ENCODE results near the gene ST8SIA1. TPM values are rescaled to one million over a fixed set of nuclear protein-coding genes. Genes with fewer than 3 reads are reported as not detected.

The ST8SIA1 gene
- total RNA-seq, 2 experiments from 2014 or later = 5.6 to 5.7 TPM

- TF ChIP-seq CTCF (IDR thresholded peaks at IDR 0.05) = no peak
- ChIA-PET POLR2A (no interaction called here), CTCF (no interaction called here)
- no peak overlapping the region for H3K27ac Mint-ChIP-seq
- no peak overlapping the region for H3K27ac ChIP-seq (ENCODE audit: low read depth in 1 of 2, low read length in 2 of 2)
- H3K4me1 Mint-ChIP-seq (ENCODE audit: low read depth) = no peaks in the 10 kb centered on the region
- ATAC-seq (ENCODE audit: poor library complexity) = no peak
- H3K9me3 Mint-ChIP-seq = peaks cover 6% of the 10 kb centered on the region
- no peaks in the 10 kb centered on the region for H3K4me1 ChIP-seq (ENCODE audit: insufficient read depth, low read length)
- no peaks in the 10 kb centered on the region for H3K27me3 ChIP-seq (ENCODE audit: control insufficient read depth in 1 of 2, insufficient read depth in 2 of 2, low read length in 2 of 2)
- H3K36me3 ChIP-seq (ENCODE audit: insufficient read depth, low read length) = peaks cover 8% of the 10 kb centered on the region
- peaks cover 19% of the 10 kb centered on the region for H3K36me3 Mint-ChIP-seq (ENCODE audit: low read depth)
- H3K4me3 ChIP-seq (ENCODE audit: low read length) = no peak overlapping the region
- no peak overlapping the region for H3K4me3 Mint-ChIP-seq
- H3K9me3 ChIP-seq (ENCODE audit: control insufficient read depth in 1 of 2, insufficient read depth in 1 of 2, low read length in 2 of 2) = no peaks in the 10 kb centered on the region
- no peak for DNase-seq
- H3K27me3 Mint-ChIP-seq = no peaks in the 10 kb centered on the region
- intact Hi-C loops (cut with DNase I, micrococcal nuclease) = no loop called here
These were observed 130.1 kb downstream of the ST8SIA1 start for GRCh38 chr12:22204391-22204790.

- Histone ChIP-seq H3K27ac (ENCODE audit: low read depth in 1 of 2, low read length in 2 of 2) (no peak overlapping the region), H3K36me3 (ENCODE audit: insufficient read depth, low read length) (peaks cover 8% of the 10 kb centered on the region), H3K27me3 (ENCODE audit: control insufficient read depth in 1 of 2, insufficient read depth in 2 of 2, low read length in 2 of 2) (no peaks in the 10 kb centered on the region), H3K4me3 (ENCODE audit: low read length) (no peak overlapping the region), H3K4me1 (ENCODE audit: insufficient read depth, low read length) (no peaks in the 10 kb centered on the region), H3K9me3 (ENCODE audit: control insufficient read depth in 1 of 2, insufficient read depth in 1 of 2, low read length in 2 of 2) (no peaks in the 10 kb centered on the region)
- DNase-seq (no peak), ATAC-seq (ENCODE audit: poor library complexity) (no peak)
- intact Hi-C loops (cut with DNase I, micrococcal nuclease) = no loop called here
- Mint-ChIP-seq H3K27me3 (no peaks in the 10 kb centered on the region), H3K4me3 (no peak overlapping the region), H3K36me3 (ENCODE audit: low read depth) (peaks cover 19% of the 10 kb centered on the region), H3K4me1 (ENCODE audit: low read depth) (no peaks in the 10 kb centered on the region), H3K9me3 (peaks cover 6% of the 10 kb centered on the region), H3K27ac (no peak overlapping the region)
- ChIA-PET POLR2A (no interaction called here), CTCF (no interaction called here)
- no peak for TF ChIP-seq CTCF (IDR thresholded peaks at IDR 0.05)
These were observed 131.7 kb downstream of the ST8SIA1 start for GRCh38 chr12:22202847-22203246.

- no peak for ATAC-seq (ENCODE audit: poor library complexity)
- no peaks in the 10 kb centered on the region for H3K27me3 Mint-ChIP-seq
- Histone ChIP-seq H3K36me3 (ENCODE audit: insufficient read depth, low read length) (peaks cover 8% of the 10 kb centered on the region), H3K4me3 (ENCODE audit: low read length) (no peak overlapping the region), H3K27ac (ENCODE audit: low read depth in 1 of 2, low read length in 2 of 2) (no peak overlapping the region), H3K4me1 (ENCODE audit: insufficient read depth, low read length) (no peaks in the 10 kb centered on the region), H3K27me3 (ENCODE audit: control insufficient read depth in 1 of 2, insufficient read depth in 2 of 2, low read length in 2 of 2) (no peaks in the 10 kb centered on the region), H3K9me3 (ENCODE audit: control insufficient read depth in 1 of 2, insufficient read depth in 1 of 2, low read length in 2 of 2) (no peaks in the 10 kb centered on the region)
- intact Hi-C loops (cut with DNase I, micrococcal nuclease) = no loop called here
- H3K36me3 Mint-ChIP-seq (ENCODE audit: low read depth) = peaks cover 19% of the 10 kb centered on the region
- DNase-seq = no peak
- no peak for TF ChIP-seq CTCF (IDR thresholded peaks at IDR 0.05)
- CTCF ChIA-PET = no interaction called here
- no peak overlapping the region for H3K4me3 Mint-ChIP-seq
- H3K9me3 Mint-ChIP-seq = peaks cover 6% of the 10 kb centered on the region
- no peak overlapping the region for H3K27ac Mint-ChIP-seq
- no peaks in the 10 kb centered on the region for H3K4me1 Mint-ChIP-seq (ENCODE audit: low read depth)
- POLR2A ChIA-PET = no interaction called here
These were observed 133.4 kb downstream of the ST8SIA1 start for GRCh38 chr12:22201101-22201500.
